M059J (cell line): ENCODE results near the gene RCAN2. TPM values are rescaled to one million over a fixed set of nuclear protein-coding genes. Genes with fewer than 3 reads are reported as not detected.
A peak's percentile ranks its signal among the peaks of the same experiment; 100 is the strongest.

Experiments used
- DNase-seq: peaks from one replicate; pipeline ENCODE4 v3.0.0-alpha.2; 2012; ENCODE audit warnings: low read depth
- total RNA-seq: library from RNA; depleted of rRNA; stranded (reverse); fragments of >200 nt; shearing (Covaris generic); gene quantifications from 2 replicates; pipeline ENCODE4 v1.2.3, GENCODE V29; 2014

Gene RCAN2
- total RNA-seq, 1 experiment from 2014 or later, result 2.3 TPM

DNA sequence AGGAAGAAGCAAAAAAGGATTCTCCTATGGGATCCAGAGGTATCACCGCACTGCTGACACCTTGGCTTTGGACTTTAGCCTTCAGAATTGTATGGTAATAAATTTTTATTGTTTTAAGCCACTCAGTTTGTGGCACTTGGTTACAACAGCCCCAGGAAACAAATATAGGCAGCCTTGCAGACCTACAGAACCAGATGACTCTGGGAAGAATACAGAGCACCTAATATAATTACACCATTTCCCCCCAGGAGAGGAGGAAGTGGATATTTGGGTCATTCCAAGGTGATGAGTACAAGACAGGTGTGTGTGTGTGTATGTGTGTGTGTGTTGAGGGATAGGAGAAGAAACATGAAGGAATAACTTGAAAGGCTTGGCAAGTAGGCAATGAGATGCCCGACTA, 236.3 kb downstream of the RCAN2 start:
- DNase-seq, result no peak

GRCh38 chr6:46254331-46254730, 236.9 kb downstream of the RCAN2 start:
- DNase-seq, result no peak

DNA sequence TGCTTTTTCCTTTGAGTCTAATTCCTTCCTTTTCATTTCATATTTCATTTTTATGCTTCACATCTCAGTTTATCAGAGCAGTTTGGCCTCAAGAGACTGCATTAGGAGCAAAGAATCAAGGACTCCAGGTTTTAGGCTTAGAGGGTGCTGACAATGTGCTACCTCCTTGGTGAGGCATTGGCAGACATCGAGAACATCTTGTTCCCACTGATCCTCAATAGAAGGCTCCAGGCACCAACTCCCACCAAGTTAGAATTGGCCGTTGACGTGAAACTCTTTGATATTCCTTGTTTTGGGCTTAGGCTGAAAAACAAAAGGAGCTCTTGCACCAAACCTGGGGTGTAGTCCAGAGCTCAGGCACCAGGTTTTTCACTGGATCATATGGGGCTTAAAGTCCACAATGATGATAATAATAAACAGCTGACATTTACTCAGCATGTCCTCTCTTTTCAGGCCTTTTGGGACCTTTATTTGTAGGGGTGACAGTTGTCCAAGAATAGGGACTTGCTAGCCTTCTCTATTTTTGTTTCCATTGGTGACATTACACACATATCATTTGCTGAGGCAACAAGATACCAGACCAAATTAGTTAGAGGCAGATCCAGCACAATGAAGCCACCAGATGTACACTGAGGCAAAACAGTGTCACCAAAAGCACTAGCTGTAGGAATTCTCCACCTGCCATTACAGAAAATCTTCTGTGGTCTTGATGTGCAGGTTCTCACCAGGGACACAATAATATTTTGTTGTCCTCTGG, 239.5 kb downstream of the RCAN2 start:
- DNase-seq, result no peak

DNA sequence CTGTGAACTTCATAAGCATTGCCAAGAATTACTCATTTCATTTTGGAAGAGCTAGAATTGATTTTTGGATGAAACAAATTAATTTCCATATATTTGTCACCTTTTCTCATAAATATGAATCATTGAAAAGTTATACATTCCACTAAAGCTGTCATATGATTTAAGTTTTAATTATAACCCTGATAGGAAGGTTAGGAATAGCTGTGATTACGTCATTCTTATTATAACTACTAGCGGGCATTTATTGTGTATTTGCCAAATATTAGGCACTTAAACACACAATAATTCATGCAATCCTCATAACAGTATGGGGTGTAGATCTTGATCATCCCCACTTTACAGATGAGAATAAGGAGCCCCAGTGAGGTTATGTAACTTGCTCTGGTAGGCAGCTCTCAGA, 243.1 kb downstream of the RCAN2 start:
- DNase-seq, result no peak

- DNase-seq, result no peak
Measured at GRCh38 chr6:46246727-46247126, 244.5 kb downstream of the RCAN2 start.

- no peak for DNase-seq
Measured at GRCh38 chr6:46246081-46246480, 245.2 kb downstream of the RCAN2 start.

GRCh38 chr6:46244670-46245069, 246.6 kb downstream of the RCAN2 start:
- no peak for DNase-seq

GRCh38 chr6:46243754-46244153, 247.5 kb downstream of the RCAN2 start:
- DNase-seq, result no peak

DNA sequence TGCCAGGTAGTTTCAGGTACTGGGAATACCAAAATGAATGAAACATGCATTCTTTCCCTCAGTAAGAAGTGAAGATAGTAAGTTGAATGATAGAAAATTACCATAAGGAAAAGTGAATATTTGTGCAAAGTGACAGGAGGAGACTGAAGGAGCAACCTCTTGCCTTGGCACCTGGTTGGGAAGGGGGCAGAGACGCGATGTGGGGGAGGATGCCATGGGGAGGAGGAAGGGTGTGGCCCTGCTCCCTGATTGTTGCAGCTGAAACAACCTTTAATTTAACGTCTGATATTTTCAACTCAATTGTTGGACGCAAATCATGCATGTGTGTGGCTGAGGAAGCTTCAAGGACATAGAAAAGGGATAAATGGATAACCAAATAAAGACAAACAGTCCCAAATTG, 248.3 kb downstream of the RCAN2 start:
- DNase-seq, result no peak

- DNase-seq, result no peak
Measured at GRCh38 chr6:46240866-46241565, 250.2 kb downstream of the RCAN2 start.

DNA sequence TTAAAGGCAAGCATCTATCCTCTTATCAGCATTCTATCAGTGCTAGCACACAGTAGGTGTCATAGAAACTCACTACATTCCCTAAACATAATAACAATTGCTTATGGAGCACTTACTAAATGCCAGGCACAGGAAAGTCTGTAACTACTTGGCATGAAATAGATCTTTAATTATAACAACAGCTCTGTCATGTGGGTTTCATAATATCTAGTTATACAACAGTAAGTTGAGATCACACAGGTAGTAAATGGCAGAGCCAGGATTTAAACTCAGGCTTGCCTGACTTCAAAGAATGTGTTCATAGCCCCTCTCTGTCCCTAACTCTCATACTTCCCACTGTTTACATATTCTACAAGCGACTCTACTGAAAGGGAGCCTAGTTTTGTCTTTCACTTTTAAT, 254.5 kb downstream of the RCAN2 start:
- DNase-seq, result no peak

DNA sequence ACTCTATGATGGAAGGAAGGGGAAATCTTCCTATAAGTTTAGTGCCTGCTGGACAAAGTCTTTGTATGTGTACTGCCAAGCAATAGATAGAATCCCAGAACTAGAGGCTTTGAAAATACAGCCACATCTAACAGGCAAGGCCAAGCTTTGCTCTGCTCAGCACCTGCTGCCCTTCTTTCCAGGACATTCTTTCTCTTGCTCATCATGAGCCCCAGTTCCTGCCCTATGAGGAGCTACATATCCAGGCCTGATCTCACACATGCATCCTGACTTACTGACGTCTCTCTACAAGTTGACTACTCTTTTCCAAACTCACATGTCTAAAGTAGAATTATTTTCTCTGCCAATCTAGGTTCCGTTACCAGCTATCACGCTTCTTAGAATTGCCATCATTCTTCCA, 256.0 kb downstream of the RCAN2 start:
- DNase-seq, result no peak

- no peak for DNase-seq
Measured at GRCh38 chr6:46234700-46235099, 256.5 kb downstream of the RCAN2 start.

GRCh38 chr6:46234156-46234556, 257.1 kb downstream of the RCAN2 start:
- no peak for DNase-seq

- no peak for DNase-seq
Measured at GRCh38 chr6:46233129-46233528, 258.1 kb downstream of the RCAN2 start.

DNA sequence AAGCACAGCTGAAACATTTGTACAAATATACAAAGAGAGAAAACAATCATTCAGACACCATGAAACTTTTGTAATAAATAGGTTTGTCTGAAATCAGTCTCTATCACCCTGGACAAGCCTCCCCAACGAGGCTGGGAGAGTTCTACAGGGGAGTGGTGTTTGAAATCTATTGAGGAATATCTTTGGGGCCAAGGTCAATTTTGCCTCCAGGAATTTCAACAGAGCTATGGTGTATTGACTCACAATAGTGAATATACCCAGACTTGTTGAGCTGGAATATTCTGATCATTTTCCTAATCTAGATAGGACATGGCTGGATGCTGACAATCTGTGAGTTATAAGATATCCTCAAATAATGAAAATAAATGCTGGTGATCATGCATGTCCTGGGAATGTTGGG, 269.0 kb downstream of the RCAN2 start:
- no peak for DNase-seq

- DNase-seq, result peak; percentile 39
Measured at GRCh38 chr6:46221222-46221793, 269.9 kb downstream of the RCAN2 start.

DNA sequence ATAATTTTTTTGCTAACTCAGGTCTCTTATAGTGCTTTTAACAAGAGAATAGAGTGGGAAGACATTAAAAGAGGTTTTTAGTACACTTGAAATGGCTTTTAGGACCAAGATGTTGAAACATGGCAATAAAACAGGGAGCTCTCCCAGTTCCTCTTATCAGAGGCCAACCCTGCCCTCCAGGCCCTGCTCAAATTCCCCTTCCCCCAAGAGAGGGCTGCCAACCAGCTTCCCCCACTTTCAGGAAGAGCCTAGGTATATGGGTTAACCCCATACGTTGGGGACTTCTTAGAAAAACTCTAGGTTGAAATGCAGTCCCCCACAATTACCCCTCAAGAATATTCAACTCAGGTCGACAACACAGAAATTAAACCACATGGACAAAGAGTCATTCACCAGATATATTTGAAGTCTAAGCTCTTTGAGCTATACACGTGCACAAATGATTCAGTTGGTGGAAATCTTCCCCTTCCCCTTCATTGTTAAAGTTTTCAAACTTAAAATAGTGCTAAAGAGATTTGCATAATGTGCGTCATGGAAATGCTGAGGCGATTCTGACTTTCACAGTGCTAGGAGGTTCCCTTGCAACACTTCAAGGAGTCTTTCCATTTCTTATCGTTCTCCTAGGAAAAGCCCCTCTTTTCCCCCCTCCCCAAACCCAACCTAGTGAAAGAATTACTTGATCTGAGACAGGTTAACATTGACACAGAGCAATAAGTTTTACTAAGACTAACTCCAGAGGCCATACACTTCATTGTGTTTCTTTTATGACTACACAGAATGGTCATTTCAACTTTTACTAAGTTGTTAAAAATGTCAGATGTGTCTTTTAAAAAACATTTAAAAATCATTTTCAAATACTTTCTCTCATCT, 270.7 kb downstream of the RCAN2 start:
- DNase-seq, result no peak

DNA sequence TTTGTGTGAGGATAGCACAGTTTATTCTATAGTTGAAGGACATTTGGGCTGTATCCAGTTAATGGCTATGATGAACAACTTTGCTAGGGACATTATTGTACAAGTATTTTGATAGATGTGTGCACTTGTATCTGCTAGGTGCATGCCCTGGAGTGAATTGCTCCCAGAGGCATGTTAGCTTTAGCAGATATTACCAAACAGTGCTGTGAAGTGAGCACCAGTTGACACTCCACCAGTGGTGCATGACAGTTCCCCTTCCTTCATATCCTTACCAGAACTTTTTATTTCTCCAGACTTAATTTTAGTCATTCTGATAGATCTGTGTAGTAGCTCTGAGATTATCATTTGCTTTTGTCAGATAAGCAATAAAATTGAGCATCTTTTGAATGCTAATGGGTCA, 271.6 kb downstream of the RCAN2 start:
- DNase-seq, result no peak

DNA sequence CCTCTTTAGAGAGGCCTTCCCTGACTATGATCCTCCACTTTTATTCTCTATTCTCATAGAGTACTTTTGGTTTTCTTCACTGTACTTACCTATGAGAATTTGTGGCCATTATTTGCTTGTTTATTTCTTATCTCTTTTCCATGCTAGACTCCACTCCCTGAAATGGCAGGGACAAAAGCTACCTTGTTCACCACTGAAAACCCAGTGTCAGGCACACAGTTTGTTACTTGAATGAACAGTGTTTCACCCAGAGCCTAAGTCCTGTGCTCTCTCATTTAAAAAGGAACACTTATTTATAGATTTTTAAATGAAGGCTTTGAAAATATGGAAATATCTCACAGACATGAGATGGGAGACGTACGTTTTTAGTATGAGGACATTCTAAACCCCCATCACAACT, 272.8 kb downstream of the RCAN2 start:
- no peak for DNase-seq

GRCh38 chr6:46217671-46218131, 273.5 kb downstream of the RCAN2 start:
- DNase-seq, result no peak

GRCh38 chr6:46216879-46217278, 274.4 kb downstream of the RCAN2 start:
- DNase-seq, result no peak
